Astrocyte (in vitro differentiated cells and primary cell): ENCODE results near the gene NFATC1. TPM values are rescaled to one million over a fixed set of nuclear protein-coding genes. Genes with fewer than 3 reads are reported as not detected.
A peak's percentile ranks its signal among the peaks of the same experiment; 100 is the strongest.

Experiments used
- DNase-seq: peaks from one replicate; pipeline ENCODE4 v3.0.0-alpha.2; 2010; ENCODE audit warnings: low read depth
- FAIRE-seq: peaks from 2 replicates; lab custom pipeline; 2011; peaks lifted over from hg19 to GRCh38; lab: Jason Lieb, UNC
- H2AFZ ChIP-seq: 2 replicates; pipeline ENCODE4 v1.6.0; 2012; ENCODE audit warnings: low read depth, low read length, inconsistent platforms
- H3K27ac ChIP-seq: 2 replicates; pipeline ENCODE4 v1.5.1; 2011; ENCODE audit warnings: low read depth, low read length, inconsistent platforms
- H3K27me3 ChIP-seq: 2 replicates; pipeline ENCODE4 v1.6.0; 2011; ENCODE audit warnings: low read length, inconsistent platforms; ENCODE audit not compliant: insufficient read depth
- H3K36me3 ChIP-seq: 2 replicates; pipeline ENCODE4 v1.5.1; 2011; ENCODE audit warnings: low read length, inconsistent platforms; ENCODE audit not compliant: insufficient read depth
- H3K4me1 ChIP-seq: 2 replicates; pipeline ENCODE4 v1.5.1; 2011; ENCODE audit warnings: low read length, inconsistent platforms; ENCODE audit not compliant: insufficient read depth
- H3K4me2 ChIP-seq: 2 replicates; pipeline ENCODE4 v1.6.0; 2012; ENCODE audit warnings: low read length, inconsistent platforms
- H3K4me3 ChIP-seq: 2 replicates; pipeline ENCODE4 v1.5.1; 2011; ENCODE audit warnings: low read depth, mild to moderate bottlenecking, low read length, inconsistent platforms; ENCODE audit not compliant: insufficient read depth
- H3K79me2 ChIP-seq: 2 replicates; pipeline ENCODE4 v1.6.0; 2012; ENCODE audit warnings: mild to moderate bottlenecking, low read length, inconsistent platforms; ENCODE audit not compliant: insufficient read depth
- H3K9ac ChIP-seq: 2 replicates; pipeline ENCODE4 v1.6.0; 2012; ENCODE audit warnings: mild to moderate bottlenecking, low read length, inconsistent platforms
- H3K9me3 ChIP-seq: 2 replicates; pipeline ENCODE4 v1.5.1; 2012; ENCODE audit warnings: low read depth, mild to moderate bottlenecking, low read length, inconsistent platforms; ENCODE audit not compliant: insufficient read depth
- H4K20me1 ChIP-seq: 2 replicates; pipeline ENCODE4 v1.6.0; 2012; ENCODE audit warnings: low read length, inconsistent platforms; ENCODE audit not compliant: insufficient read depth
- H3K27ac Mint-ChIP-seq: one replicate; pipeline ENCODE4 v1.8.0; 2021; ENCODE audit warnings: mild to moderate bottlenecking, mixed read lengths; ENCODE audit not compliant: unreplicated experiment
- H3K27me3 Mint-ChIP-seq: one replicate; pipeline ENCODE4 v1.8.0; 2021; ENCODE audit warnings: low read depth, mixed read lengths; ENCODE audit not compliant: unreplicated experiment
- H3K36me3 Mint-ChIP-seq: one replicate; pipeline ENCODE4 v1.8.0; 2021; ENCODE audit warnings: low read depth, mixed read lengths; ENCODE audit not compliant: unreplicated experiment
- H3K4me1 Mint-ChIP-seq: one replicate; pipeline ENCODE4 v1.8.0; 2021; ENCODE audit warnings: low read depth, mixed read lengths; ENCODE audit not compliant: unreplicated experiment
- H3K4me3 Mint-ChIP-seq: one replicate; pipeline ENCODE4 v1.8.0; 2021; ENCODE audit warnings: mild to moderate bottlenecking, moderate library complexity, mixed read lengths; ENCODE audit not compliant: unreplicated experiment
- H3K9me3 Mint-ChIP-seq: one replicate; pipeline ENCODE4 v1.8.0; 2021; ENCODE audit warnings: mild to moderate bottlenecking, mixed read lengths; ENCODE audit not compliant: unreplicated experiment
- EZH2 ChIP-seq: IDR thresholded peaks from 2 replicates; pipeline ENCODE4 v1.6.1; 2012; ENCODE audit warnings: mild to moderate bottlenecking, low read length, inconsistent platforms; ENCODE audit not compliant: insufficient read depth
- total RNA-seq: library from RNA; stranded (reverse); gene quantifications from 2 replicates; pipeline ENCODE4 v1.2.1, GENCODE V29; 2021
- TF ChIP-seq, protein P1 (sequence below): IDR thresholded peaks from 2 replicates; pipeline ENCODE4 v1.5.1; 2011; ENCODE audit warnings: low read depth, mild to moderate bottlenecking, inconsistent platforms, low read length, moderate library complexity; ENCODE audit not compliant: insufficient read depth

The NFATC1 gene
- total RNA-seq, 1 donor from 2014 or later, result 11.0 TPM

DNA sequence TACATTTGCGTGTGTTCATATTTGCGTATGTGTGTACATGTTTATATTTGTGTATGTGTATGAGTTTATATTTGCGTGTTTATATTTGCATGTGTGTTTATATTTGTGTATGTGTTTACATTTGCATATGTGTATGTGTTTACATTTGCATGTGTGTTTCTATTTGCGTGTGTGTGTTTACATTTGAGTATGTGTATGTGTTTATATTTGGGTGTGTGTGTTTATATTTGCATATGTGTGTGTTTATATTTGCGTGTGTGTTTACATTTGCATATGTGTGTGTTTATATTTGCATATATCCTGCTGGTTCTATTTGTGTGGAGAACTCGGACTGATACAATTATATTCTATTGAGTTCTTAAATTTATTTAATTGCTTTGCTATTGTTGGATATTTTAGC lies 168.7 kb downstream of the NFATC1 start:
- peaks cover 16% of the 10 kb centered on the region for H3K4me1 ChIP-seq
- H3K4me2 ChIP-seq, result no peak overlapping the region
- H3K27me3 Mint-ChIP-seq, result peaks cover 7% of the 10 kb centered on the region
- H3K27ac ChIP-seq, result no peak overlapping the region
- H3K9ac ChIP-seq, result no peak overlapping the region
- H3K36me3 ChIP-seq, result no peaks in the 10 kb centered on the region
- no peak for DNase-seq
- no peak overlapping the region for H3K4me3 Mint-ChIP-seq
- no peaks in the 10 kb centered on the region for H4K20me1 ChIP-seq
- H3K27me3 ChIP-seq, result no peaks in the 10 kb centered on the region
- H3K27ac Mint-ChIP-seq, result no peak overlapping the region
- TF ChIP-seq, protein P1, sequence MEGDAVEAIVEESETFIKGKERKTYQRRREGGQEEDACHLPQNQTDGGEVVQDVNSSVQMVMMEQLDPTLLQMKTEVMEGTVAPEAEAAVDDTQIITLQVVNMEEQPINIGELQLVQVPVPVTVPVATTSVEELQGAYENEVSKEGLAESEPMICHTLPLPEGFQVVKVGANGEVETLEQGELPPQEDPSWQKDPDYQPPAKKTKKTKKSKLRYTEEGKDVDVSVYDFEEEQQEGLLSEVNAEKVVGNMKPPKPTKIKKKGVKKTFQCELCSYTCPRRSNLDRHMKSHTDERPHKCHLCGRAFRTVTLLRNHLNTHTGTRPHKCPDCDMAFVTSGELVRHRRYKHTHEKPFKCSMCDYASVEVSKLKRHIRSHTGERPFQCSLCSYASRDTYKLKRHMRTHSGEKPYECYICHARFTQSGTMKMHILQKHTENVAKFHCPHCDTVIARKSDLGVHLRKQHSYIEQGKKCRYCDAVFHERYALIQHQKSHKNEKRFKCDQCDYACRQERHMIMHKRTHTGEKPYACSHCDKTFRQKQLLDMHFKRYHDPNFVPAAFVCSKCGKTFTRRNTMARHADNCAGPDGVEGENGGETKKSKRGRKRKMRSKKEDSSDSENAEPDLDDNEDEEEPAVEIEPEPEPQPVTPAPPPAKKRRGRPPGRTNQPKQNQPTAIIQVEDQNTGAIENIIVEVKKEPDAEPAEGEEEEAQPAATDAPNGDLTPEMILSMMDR, result no peak
- no peak for TF ChIP-seq EZH2
- H2AFZ ChIP-seq, result no peak overlapping the region
- no peaks in the 10 kb centered on the region for H3K79me2 ChIP-seq
- no peak overlapping the region for H3K4me3 ChIP-seq
- no peaks in the 10 kb centered on the region for H3K9me3 ChIP-seq
- H3K36me3 Mint-ChIP-seq, result no peaks in the 10 kb centered on the region
- peak; percentile 9 for FAIRE-seq
- peaks cover 29% of the 10 kb centered on the region for H3K4me1 Mint-ChIP-seq
- peaks cover 4% of the 10 kb centered on the region for H3K9me3 Mint-ChIP-seq

- Histone ChIP-seq H3K4me1 (peaks cover 33% of the 10 kb centered on the region), H3K27ac (no peak overlapping the region), H3K4me2 (peak overlapping the region; percentile 71), H3K9me3 (peaks cover under 1% of the 10 kb centered on the region), H3K36me3 (no peaks in the 10 kb centered on the region), H3K9ac (peak overlapping the region; percentile 70), H3K27me3 (no peaks in the 10 kb centered on the region), H3K4me3 (no peak overlapping the region), H3K79me2 (no peaks in the 10 kb centered on the region), H2AFZ (peak overlapping the region; percentile 65), H4K20me1 (no peaks in the 10 kb centered on the region)
- H3K36me3 Mint-ChIP-seq, result peaks cover 3% of the 10 kb centered on the region
- H3K27ac Mint-ChIP-seq, result peak overlapping the region; percentile 100
- no peak overlapping the region for H3K4me3 Mint-ChIP-seq
- DNase-seq, result no peak
- no peak for FAIRE-seq
- no peak for TF ChIP-seq EZH2
- TF ChIP-seq, protein P1, result no peak
- H3K4me1 Mint-ChIP-seq, result peaks cover 44% of the 10 kb centered on the region
- H3K27me3 Mint-ChIP-seq, result no peaks in the 10 kb centered on the region
- H3K9me3 Mint-ChIP-seq, result peaks cover under 1% of the 10 kb centered on the region
Observed at GRCh38 chr18:79566771-79567431, 171.2 kb downstream of the NFATC1 start.
